ENCODE data around the gene EEPD1. TPM values are rescaled to one million over a fixed set of nuclear protein-coding genes. Genes with fewer than 3 reads are reported as not detected.

EEPD1 gene
- total and polyA plus RNA-seq, 2 donors (not counting 3 experiments of a cell fraction or from before 2014, with no cell fraction given), result 0.40 to 0.42 TPM

- peaks cover 6% of the 10 kb centered on the region for H3K4me1 ChIP-seq (ENCODE audit: control insufficient read depth, extremely low read depth, insufficient read depth, low read length)
- H3K4me3 ChIP-seq (replicated peaks in 1 of 3; ENCODE audit: insufficient read depth in 1 of 3, low read depth in 1 of 3, low read length in 3 of 3), result no peak overlapping the region
- H2AFZ ChIP-seq (ENCODE audit: low read depth, low read length), result no peak overlapping the region
- TF ChIP-seq FOS (IDR thresholded peaks at IDR 0.05; ENCODE audit: borderline replicate concordance, insufficient read depth, low read length), result no peak
- TF ChIP-seq MAX (IDR thresholded peaks at IDR 0.05; ENCODE audit: insufficient read depth, insufficient read length), result no peak
- TF ChIP-seq JUN (IDR thresholded peaks at IDR 0.05; ENCODE audit: borderline replicate concordance, insufficient read depth, insufficient read length, low read depth), result no peak
- no peak for TF ChIP-seq MYC (IDR thresholded peaks at IDR 0.05; ENCODE audit: low read depth, low read length)
- no peak for TF ChIP-seq GATA2 (IDR thresholded peaks at IDR 0.05; ENCODE audit: insufficient read depth, insufficient read length, low read depth, low read length)
- TF ChIP-seq CTCF (IDR thresholded peaks at IDR 0.05; ENCODE audit: extremely low read depth in 1 of 2, insufficient read depth in 1 of 2, low read depth in 1 of 2, low read length in 2 of 2), result no peak
- no peak for TF ChIP-seq EZH2 (IDR thresholded peaks at IDR 0.05; ENCODE audit: borderline replicate concordance, low read depth, low read length, severe bottlenecking)
- TF ChIP-seq POLR2A (IDR thresholded peaks at IDR 0.05; ENCODE audit: low read depth, low read length), result no peak
- no peak for TF ChIP-seq POLR2AphosphoS5 (IDR thresholded peaks at IDR 0.05; ENCODE audit: insufficient read depth, low read depth, low read length)
- intact Hi-C loops (cut with micrococcal nuclease), result no loop called here
- no peaks in the 10 kb centered on the region for H3K9me1 ChIP-seq (replicated peaks; ENCODE audit: control insufficient read depth, extremely low read depth, insufficient read depth, low read length)
- H3K4me2 ChIP-seq (ENCODE audit: insufficient read depth, low read length), result no peak overlapping the region
- H3K36me3 ChIP-seq (ENCODE audit: control insufficient read depth in 2 of 2, extremely low read depth in 1 of 2, insufficient read depth in 2 of 2, low read length in 2 of 2), result no peaks in the 10 kb centered on the region
- no peaks in the 10 kb centered on the region for H3K9me3 ChIP-seq (replicated peaks; ENCODE audit: control insufficient read depth, insufficient read depth, low read length)
- ChIA-PET CTCF (interaction anchor here (0.7 to 1.2 kb wide), 2 partner anchors 9 to 41 kb away, joined by 3 to 4 read pairs; no protein-coding TSS in a partner anchor), POLR2A (no interaction called here)
- no peaks in the 10 kb centered on the region for H3K79me2 ChIP-seq (ENCODE audit: control insufficient read depth, insufficient read depth, low read length)
- no peak overlapping the region for H3K9ac ChIP-seq (replicated peaks; ENCODE audit: extremely low read depth, insufficient read depth, low read length)
- H3K27ac ChIP-seq (ENCODE audit: insufficient read depth, low read depth, low read length), result no peak overlapping the region
- dilution Hi-C loops (cut with MboI; ENCODE audit: extremely low pct_ligation_motif_present, low sequenced_read_pairs), result no loop called here
- FAIRE-seq (no peak), DNase-seq (ENCODE audit: low read depth, low spot score) (no peak)
- peaks cover 0 to 1% of the 10 kb centered on the region in 2 experiments for H3K27me3 ChIP-seq (ENCODE audit: control insufficient read depth in 2 of 2, insufficient read depth in 2 of 2, low read length in 2 of 2)
- H4K20me1 ChIP-seq (replicated peaks; ENCODE audit: control insufficient read depth, extremely low read depth, insufficient read depth, low read length), result no peaks in the 10 kb centered on the region
- no TSS peak for BruUV-seq (replicated peaks)
Observed at GRCh38 chr7:36278069-36278619, 125.1 kb downstream of the EEPD1 start.
